NCI-H510A treated with DMSO at 0.1 percent for 48 hours (cell line): Measurements from ENCODE around the gene AFDN.
A peak's percentile ranks its signal among the peaks of the same experiment; 100 is the strongest.

ENCODE experiments used
- DNase-seq: peaks from one replicate; lab custom pipeline; 2025; lab: John Stamatoyannopoulos, UW

The AFDN gene

DNA sequence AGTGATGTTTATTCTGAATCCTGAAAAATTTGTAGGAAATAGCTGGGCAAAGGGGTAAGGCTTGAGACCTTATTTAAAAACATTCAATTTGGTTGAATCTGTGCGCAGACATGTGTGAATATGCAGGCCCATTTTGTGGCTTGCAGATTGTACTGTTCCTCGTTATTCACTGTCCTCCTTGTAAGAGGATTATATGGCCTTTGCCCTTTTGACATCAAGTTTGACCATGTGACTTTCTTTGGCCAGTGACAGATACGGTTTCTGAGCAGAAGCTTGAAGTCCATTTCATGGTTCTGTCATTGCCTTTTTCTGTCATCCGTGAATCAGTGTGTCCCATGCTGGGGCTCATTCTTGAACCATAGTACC, 13.4 kb downstream of the AFDN start:
- DNase-seq: no peak

DNA sequence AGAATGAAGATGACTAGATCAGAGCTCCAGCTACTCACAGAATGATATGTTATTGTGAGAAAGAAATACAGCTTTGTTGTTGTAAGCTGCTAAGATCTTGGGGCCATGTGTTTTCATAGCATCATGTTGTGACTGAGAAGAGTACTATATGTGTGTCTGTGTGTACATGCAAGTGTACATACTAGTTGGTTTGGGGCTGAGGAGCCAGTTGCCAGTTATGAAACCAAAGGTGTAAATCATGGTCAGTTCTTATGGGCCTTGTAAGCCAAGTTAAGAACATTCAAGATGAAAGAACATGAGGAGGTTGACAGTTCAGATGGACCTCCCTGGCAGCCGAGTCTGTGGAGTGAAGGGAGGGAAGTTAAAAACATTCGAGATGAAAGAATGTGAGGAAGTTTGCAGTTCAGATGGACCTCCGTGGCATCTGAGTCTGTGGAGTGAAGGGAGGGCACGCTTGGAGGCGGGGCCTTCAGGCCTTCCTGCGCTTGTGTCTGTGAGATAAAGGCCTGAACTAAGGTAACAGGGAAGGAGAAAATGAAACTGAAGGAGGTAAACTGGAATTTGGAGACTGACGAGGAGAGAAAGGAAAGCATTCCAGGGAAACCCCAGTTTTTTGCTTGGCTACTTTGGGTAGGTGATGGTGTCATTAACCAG, 13.9 kb downstream of the AFDN start:
- DNase-seq: no peak

DNA sequence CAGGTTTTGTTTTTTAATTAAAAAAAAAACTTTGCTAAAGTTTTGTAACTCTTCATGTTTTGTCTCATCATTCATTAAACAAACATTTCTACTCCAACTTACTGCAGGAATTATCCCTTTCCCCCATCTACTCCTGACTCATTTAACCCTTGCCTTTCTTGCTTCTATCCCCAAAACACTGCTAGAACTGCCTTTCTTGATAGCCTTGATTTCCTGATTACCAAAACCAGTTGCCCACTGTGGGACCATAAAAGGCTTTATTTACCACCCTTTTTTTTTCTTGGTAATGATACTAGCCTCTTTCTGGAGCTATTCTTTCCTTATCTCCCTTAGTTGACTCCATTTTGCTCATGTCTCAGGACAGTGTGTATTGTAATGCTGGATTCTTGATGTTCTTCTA, 15.3 kb downstream of the AFDN start:
- DNase-seq: no peak

DNA sequence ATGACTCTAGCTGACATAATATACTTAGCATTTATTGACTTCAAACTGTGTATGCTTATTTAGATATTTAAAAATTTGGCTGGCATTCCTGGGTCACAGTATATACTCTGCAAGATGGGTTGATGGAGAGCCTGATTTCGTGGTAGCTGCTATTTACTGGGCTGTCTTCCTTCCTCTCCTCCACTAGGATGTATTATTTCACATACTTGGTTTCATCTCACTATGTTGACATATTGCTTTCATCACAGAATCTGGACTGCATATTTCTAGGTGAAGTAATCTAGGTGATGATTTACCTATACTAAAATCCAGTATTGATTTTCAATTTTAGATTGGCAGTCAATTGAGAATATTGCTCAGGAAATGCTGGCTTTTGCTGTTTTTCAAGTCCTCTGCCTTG, 15.7 kb downstream of the AFDN start:
- no peak for DNase-seq

DNA sequence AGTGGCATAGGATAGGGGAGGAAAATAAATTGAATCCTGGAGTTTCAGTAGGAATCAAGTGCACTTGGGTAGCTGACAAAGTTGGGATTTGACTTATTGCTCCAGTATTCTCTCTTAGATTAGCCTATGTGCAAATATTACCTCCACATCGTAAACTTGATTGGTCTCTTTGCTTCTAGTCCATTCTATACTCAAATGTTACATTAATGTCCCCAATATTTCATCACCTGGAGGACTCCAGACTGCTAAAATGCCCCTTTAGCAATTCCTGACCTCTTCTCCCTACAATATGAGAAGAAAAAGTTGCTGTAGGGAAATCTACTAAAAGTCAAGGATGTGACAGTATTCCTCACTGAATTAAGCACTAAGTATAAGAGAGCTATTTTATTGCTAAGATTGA, 16.3 kb downstream of the AFDN start:
- DNase-seq: no peak

DNA sequence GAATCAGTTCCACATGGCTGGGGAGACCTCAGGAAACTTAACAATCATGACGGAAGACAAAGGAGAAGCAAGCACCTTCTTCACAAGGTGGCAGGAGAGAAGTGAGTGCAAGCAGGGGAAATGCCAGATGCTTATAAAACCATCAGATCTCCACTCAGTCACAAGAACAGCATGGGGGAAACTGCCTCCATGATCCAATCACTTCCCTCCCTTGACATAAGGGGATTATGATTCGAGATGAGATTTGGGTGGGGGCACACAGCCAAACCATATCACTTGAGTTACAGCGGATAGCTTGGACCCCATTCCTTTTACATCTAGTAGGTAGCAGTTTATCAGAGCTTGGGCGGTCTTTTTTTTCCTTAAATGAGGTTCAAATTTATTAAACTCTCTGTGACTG, 19.1 kb downstream of the AFDN start:
- no peak for DNase-seq

DNA sequence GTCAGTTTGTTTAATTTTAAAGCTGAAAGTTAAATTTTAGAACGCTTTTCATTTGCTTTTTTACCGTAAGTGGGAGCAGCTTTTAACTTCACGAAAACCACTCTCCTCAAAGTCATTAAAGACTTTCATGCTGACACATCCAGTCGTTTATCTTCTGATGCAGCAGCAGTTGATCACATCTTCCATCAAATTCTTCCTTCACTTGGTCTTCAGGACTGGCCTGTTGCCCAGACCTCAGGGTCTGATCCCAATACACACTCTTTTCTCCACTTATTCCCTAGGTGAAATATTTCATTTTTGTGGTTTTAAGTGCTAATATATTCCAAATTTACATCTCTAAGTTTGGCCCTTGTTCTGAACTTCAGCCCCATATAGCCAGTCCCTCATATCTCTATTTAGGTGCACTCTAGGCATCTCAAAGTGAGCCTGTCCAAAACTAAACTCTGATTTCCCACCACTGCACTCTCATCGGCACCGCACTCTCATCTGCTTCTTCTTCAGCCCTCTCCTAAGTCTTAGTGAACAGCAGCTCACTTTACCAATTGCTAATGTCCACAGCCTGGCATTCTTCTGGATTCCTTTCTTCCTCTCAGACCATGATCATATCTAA, 20.4 kb downstream of the AFDN start:
- DNase-seq: no peak

DNA sequence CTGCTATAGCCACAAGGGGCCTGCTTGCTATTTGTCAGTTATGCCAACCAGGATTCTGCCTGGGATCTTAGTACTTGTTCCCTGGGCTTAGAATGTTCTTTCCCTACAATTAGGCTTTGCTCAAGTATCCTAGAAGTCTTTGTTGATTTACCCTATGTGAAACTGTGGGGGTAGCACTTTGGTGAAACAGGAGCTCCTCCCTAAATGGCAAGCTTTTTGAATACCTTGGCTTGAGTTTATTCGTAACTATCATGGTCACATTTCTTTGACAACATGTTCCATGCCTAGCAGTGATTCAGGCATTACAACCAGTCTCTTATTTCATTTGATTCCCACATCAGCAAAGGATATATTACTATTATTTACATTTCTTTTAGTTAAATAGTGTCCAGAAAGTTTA, 21.2 kb downstream of the AFDN start:
- DNase-seq: no peak

DNA sequence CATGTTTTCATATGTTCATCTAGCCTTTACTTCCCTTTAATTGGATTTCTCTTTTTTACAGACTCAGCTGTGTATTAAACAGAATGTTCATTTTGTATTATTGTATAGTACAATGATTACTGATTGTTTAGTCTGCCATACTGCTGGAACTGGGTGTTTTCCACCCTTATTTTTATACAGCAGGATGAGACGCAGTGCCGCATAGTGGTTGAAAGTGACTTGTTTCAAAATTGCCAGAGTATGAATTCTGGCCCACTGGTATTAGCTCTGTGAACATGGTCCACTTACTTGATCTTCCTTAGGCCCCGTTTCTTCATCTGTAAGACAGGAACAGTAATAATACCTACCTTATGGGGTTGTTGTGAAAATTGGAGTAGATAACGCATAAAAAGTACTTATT, 22.1 kb downstream of the AFDN start:
- DNase-seq: no peak

DNA sequence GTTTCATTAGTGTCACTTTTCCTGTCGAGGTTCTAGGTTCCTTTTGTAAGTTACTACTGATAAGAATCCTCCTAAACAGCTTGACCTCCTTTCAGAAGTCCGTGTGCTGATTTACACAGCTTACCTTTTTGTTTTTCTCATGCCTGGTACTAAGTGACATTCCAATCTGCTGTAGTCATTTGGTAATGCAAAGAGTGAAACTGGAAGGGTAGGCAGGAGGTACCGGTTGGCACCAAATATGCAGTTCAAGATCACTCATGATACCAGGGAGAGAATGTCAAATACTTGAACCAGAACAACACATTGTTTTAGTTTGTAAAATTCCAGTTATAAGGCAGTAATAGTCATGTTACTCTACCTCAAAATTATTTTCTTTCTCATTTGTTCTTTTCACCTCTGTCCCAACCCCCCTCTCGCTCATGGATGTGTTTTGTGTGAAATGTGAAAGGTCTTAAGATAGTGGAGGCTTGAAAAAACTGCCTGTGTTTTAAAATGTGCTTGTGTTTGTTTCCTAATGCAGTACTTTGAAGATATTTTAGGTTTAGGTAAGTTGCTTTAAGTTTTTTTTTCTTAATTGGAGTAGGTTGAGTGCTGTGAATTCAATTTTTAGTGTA, 23.2 kb downstream of the AFDN start:
- DNase-seq: no peak

DNA sequence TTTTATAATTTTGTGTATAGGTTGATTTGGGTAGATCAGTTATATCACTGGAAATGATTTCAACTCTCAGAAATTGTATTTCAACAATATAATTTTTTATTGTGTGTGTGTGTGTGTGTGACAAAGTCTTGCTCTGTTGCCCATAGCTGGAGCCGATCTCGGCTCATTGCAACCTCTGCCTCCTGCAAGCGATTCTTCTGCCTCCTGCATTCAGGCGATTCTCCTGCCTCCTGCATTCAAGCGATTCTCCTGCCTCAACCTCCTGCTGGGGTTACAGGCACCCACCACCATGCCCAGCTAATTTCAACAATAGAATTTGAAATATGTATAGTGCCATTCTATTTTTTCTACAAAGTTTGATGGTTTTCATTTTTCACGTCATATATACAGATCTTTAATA, 24.1 kb downstream of the AFDN start:
- no peak for DNase-seq

DNA sequence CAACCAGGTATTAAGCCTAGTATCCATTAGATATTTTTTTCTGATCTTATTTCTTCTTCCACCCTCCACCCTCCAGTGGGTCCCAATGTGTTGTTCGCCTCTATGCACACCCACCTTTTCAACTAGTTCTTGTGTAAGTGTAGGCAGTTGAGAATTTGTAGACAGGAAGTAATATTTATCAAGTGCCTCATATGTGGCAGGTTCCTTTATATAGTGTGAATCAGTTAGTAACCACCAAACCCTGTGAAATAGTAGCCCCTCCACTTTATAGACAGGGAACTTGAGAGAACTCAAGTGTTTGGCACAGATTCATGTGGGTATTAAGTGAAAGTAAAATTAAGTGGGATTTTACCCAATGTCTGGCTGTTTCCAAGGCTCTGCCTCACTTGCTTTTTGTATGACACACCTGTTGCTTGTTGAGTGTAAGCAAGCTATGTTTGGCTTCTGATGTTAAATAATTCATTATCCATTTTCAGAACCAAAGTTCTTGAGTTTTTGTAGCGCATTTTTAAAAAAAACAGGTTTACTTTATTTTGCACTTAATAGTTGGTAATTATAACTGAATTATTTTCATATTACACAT, 24.8 kb downstream of the AFDN start:
- DNase-seq: no peak

DNA sequence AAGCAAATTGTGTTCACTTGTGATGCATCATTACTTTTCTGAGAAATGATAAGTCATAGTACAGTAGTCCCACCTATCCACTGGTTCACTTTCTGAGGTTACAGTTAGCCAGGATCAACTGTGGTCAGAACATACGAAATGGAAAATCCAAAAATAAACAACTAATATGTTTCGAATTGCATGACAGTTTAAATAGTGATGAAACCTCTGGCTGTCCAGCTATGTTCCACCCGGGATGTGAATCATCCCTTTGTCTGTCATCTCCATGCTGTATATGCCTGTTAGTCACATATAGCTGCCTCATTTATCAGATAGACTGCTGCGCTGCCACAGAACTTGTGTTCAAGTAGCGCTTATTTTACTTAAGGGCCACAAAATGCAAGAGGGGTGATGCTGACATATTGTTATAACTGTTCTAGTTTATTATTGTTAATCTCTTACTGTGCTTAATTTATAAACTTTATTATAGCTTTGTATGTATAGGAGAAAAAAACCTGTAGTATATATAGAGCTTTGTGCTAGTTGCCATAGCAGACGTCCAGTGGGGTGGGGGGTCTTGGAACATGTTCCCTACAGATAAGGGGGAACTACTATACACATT, 29.2 kb downstream of the AFDN start:
- no peak for DNase-seq

DNA sequence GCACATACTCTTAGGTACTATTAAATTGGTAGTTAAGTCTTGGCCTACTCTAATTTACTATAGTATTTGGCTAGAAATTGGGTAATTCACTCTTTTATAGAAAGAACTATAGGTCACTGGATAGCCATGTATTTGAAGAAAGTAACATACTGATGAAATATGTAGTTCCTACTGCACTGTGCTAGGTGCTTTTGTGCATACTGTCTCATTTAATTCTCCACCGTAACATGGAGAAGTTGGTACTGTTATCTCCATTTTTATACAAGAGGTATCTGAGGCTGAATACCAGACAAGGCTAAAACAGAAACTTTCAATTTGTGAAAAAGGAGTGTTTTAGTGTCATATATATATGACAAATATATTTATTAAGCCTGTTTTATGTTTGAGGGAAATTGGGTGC, 29.8 kb downstream of the AFDN start:
- no peak for DNase-seq

DNA sequence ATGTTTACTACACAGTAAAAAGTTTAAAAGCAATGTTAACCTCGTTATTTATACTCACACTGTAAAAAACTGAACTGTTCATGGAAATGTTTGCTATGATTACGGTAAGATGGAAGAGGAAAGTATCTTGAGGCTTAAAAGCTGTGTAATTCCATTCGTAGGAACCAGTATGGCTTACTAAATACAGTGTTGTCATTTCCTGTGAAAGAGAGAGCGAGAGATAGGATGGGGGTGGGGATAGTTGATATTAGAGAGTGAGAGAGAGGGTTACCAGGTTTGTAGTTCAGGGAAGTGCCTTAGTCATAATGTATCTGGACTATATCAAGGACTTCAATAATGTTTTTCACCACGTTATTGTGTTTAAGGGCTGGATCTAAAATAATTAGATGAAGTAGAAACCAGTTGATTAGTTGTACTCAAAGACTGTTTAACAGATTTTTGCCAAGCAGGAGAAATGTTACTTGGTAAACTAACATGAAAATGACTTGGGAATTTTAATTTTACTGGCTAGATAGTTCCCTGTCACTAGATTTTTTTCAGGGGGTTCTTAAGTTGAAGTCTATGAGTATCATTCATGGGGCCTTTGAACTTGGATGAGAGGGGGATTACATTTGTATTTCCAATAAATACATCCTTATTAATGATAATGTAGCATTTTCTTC, 30.4 kb downstream of the AFDN start:
- peak; percentile 43 for DNase-seq

DNA sequence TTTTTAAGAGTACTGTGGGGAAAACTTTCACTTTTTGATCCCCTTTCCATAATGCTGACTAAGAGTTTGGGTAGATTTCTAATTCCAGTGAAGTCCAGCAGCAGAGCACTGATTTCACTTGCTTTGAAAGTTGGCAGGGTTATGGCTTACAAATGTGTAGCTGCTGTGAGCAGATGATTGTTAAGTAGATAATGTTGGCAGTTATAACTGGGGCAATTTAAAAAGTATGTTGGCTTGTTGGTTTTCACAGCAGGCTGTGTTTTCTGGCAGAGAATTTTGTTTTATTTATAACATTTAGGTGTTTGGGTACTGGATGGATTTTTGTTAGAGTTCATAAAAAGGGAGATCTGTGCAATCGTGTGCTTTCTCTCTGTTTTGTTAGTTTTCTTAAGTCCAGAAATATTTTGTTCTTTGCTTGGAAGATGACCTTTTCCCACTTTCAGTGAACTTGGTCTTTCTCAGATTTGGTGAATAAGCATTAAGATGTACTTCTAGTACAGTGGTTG, 31.4 kb downstream of the AFDN start:
- DNase-seq: no peak

DNA sequence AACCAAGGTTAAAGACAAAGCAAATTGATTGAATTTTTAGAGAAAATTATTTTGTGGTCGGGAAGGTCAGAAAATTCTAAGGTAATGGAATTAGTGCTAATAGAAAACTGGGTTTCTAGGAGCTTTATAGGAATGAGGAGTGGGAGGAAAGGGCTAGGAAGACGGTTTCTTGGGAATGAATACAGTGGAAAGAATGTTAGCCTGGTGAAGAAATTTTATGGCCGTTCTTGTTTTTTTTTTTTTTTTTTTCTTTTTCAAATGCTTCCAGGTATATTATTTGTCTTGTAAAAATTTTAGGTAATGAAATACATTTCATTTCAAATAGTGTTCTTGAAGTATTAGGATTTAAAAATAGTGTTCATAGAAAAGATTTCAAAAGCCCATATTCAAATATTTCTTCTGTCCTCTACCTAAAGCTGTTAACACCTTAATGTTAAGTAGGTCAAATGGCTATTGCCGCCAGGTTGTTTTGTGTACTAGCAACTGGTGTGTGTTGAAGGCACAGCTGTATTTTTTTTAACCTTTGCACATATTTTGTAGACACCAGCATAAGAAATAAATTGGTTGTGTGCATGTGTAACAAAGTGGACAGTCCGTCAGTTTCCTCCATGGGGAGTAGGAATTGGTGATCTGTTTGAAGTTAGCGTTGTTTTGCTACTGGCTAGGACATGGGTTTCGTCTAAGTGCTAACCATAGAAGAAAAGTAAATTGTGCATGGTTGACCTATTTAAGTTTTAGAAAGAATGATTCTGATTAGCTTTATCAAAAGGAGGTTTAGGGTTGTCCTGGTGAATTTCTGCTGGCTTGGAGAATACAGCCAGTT, 32.3 kb downstream of the AFDN start:
- no peak for DNase-seq

DNA sequence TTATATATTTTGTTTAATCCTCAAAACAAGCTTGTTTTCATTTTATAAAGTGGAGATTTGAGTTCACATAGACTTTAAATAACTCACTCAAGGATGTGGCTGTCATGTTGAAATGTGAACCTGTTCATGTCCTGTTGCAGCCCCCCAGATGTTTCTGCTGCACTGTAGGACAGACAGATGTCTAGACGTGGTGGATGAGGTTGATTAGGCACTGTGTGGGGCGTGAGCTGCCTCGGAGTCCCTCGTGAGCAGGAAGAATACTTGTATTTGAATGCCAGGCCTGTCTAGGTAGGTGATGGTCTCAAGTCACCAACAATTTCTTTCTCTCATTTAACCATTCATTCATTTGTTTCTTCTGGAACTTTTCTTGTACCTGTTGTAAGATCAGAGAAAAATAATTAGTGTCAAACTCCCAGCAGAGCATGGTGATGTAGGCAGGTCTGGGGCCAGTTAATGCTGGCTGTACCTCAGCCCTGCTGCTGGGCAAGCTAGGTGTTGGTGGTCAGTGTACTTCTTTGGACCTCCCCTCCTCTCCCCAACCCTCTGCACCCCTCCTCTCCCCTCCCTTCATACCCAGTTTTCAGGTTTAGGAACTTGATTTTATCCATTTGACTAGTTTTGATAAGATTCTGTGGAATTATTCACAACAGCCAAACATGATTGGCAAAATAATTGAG, 34.0 kb downstream of the AFDN start:
- DNase-seq: no peak

DNA sequence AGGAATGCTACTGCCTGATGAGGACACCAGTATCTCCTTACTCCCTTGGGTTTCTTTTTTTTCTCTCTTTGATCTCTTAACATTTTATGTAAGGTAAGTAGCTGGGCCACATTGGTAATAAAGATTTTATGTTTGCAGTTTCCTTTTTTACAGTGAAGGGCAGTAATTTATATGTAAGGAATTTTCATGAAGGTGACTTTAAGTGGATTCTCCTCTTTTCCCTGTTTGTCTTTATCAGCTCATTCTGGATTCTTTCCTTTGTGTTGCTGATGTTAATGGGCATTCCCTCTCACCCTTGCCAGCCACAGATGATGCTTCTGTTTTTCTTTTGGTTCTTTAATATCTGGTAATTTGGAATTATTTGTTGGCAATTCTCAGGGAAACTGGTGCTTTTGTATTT, 34.7 kb downstream of the AFDN start:
- DNase-seq: no peak

DNA sequence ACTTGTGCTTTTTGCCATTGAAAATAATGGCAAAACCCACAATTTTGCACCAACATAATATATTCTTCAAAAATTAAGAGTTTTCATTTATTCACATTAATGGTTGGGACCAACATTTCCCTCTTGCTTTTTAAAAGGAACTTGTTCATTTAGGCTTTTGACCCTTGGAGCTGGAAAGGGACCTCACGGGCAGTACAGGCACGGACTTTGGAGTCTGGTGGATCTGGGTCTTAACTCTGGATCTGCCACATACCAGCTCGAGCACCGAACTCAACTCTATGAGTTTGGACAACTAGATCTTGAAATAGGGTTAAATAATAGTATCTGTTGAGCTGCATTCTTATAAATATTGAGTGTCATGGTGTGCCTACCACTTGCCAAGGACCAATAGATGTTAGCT, 37.2 kb downstream of the AFDN start:
- no peak for DNase-seq

DNA sequence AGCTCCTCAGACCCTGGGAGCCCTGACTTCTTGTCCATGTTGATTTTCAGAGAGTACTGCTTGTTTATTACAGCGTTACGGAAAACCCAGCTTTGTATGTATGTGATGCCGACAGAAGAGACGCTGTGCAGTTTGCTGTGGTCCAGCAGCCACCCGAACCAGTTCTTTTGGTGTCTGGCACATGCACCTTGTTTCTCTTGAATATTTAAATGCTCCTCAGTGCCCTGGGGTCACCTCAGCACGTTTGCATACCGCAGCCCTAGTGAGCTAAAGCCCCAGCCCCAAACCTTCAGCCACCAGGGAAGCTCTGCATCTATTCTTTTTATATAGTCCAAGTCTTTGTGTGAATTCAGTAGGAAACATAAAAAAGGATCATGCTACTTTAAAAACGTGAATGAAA, 39.9 kb downstream of the AFDN start:
- no peak for DNase-seq
